Stomach (tissue), 9 donors: Measurements from ENCODE around the gene CFAP100. TPM values are rescaled to one million over a fixed set of nuclear protein-coding genes. Genes with fewer than 3 reads are reported as not detected.

Experiments
- DNase-seq, 2 donors: peaks; one replicate each; pipeline versions ENCODE4 v3.0.0 to v3.0.0-alpha.2; 2013 to 2019
- H3K27ac ChIP-seq, 5 donors: fragments of 200-600 bp in 4 of 5; sonication (generic) in 4 of 5; one replicate each; pipeline ENCODE4 v1.5.1; 2013 to 2019; ENCODE audit warnings: mild to moderate bottlenecking in 1 of 5, moderate library complexity in 1 of 5
- H3K27me3 ChIP-seq, 3 donors: fragments of 200-600 bp; sonication (generic); one replicate each; pipeline ENCODE4 v1.5.1; 2017 to 2019; ENCODE audit warnings: mixed run types in 1 of 3
- H3K36me3 ChIP-seq, 4 donors: fragments of 200-600 bp; sonication (generic); 1 replicate in 3 of 4; 2 replicates in 1 of 4; pipeline ENCODE4 v1.5.1; 2016 to 2019
- H3K4me1 ChIP-seq, 4 donors: fragments of 200-600 bp; sonication (generic); one replicate each; pipeline ENCODE4 v1.5.1; 2016 to 2019
- H3K4me3 ChIP-seq, 4 donors: fragments of 200-600 bp; sonication (generic) in 3 of 4; one replicate each; pipeline ENCODE4 v1.5.1; 2016 to 2019; ENCODE audit warnings: mild to moderate bottlenecking in 1 of 4
- H3K9me3 ChIP-seq, 4 donors: fragments of 200-600 bp; sonication (generic); one replicate each; pipeline ENCODE4 v1.5.1; 2016 to 2019
- CTCF ChIP-seq, 7 experiments: fragments of 450-650 bp in 4 of 7; fragments of 200-600 bp in 3 of 7; sonication (generic) in 3 of 7; IDR thresholded peaks; one replicate each; pipeline ENCODE4 v1.5.1; 2016 to 2019; ENCODE audit warnings: antibody characterized with exemption in 7 of 7, control low read depth in 2 of 7, mild to moderate bottlenecking in 1 of 7
- EP300 ChIP-seq: sonication (generic); formaldehyde crosslinking; IDR thresholded peaks from one replicate; pipeline ENCODE4 v1.6.1; 2017; ENCODE audit warnings: antibody characterized with exemption
- POLR2A ChIP-seq, 4 donors: fragments of 450-650 bp; IDR thresholded peaks; one replicate each; pipeline ENCODE4 v1.6.1; 2016; ENCODE audit warnings: antibody characterized with exemption in 4 of 4, control low read depth in 2 of 4, mild to moderate bottlenecking in 1 of 4, moderate library complexity in 1 of 4
- POLR2AphosphoS5 ChIP-seq, 3 donors: sonication (generic); formaldehyde crosslinking; IDR thresholded peaks; one replicate each; pipeline ENCODE4 v1.6.1; 2016; ENCODE audit warnings: antibody characterized with exemption in 3 of 3
- WGBS, 5 donors: extraction: QIAGEN DNeasy Blood & Tissue Kit in 3 of 5; methylation state at CpG; one replicate each; pipeline versions ENCODE4 v1.1.5 to v1.1.7; 2013 to 2018; 5-methylcytosine and 5-hydroxymethylcytosine counted together
- intact Hi-C: fragments of 100-400 bp; cut with DNase I; formaldehyde crosslinking; loops from one replicate; pipeline ENCODE4 v1.15.1; 2023; ENCODE audit warnings: low total_unique reads
- polyA plus RNA-seq, 3 donors: library from polyadenylated mRNA; stranded (reverse); fragments of 200-250 nt; gene quantifications; one replicate each; pipeline ENCODE4 v1.2.3, GENCODE V29; 2013
- total RNA-seq, 5 donors: library from RNA; depleted of rRNA; stranded (reverse); fragments of >200 nt; gene quantifications; one replicate each; pipeline versions ENCODE4 v1.1.0 to v1.2.3, GENCODE V29; 2014 to 2016
- donor health status: healthy with polysubstance abuse.
- donor health status: Bipolar disorder and iron deficiency.
- donor health status: healthy.

CFAP100 gene
- total and polyA plus RNA-seq, 8 donors: not detected

DNA sequence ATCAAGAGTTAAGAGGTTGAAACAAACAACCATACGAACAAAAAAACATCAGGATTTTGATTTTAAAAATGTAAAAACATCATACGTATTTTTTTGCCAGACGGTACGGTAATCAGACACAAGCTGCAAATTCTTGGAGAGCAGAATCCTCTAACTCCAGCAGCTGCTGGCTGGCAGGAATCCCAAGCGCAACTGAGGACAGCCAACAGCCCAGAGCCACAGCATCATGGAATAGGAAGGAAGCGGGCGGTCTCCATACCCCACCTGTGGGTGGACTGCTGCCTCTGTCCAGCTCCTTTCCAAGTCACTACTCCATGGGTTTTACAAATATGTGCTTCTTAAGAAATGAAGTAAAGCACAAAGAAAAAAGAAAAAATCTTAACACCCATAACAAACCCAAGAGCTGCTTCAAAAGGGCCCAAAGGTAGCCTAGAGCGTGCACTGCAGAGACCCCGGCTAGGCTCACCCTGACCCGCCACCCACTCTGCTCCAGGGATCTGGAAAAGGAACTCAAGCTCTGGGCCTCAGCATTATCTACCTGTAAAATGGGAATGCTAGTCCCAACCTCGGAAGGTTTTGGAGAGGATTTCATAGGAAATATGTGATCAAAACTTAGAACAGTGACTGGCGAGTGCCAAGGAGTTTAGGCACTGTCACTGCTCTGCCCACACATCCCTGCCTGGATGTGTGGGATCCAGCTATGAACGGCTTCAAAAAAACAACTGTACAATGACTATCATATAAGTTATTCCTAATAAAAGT lies 47.6 kb downstream of the CFAP100 start:
- DNase-seq: peak; percentile 25 to 81
- Histone ChIP-seq H3K27ac (no peak overlapping the region), H3K27me3 (no peaks in the 10 kb centered on the region), H3K4me1 (peaks cover 0 to 8% (median under 1%) of the 10 kb centered on the region in 4 donors), H3K4me3 (no peak overlapping the region), H3K36me3 (peaks cover 23 to 59% (median 55%) of the 10 kb centered on the region in 4 donors), H3K9me3 (no peaks in the 10 kb centered on the region)
- intact Hi-C loops: no loop called here
- TF ChIP-seq EP300 (no peak), POLR2A (IDR thresholded peaks at IDR 0.05) (no peak), POLR2AphosphoS5 (IDR thresholded peaks at IDR 0.05) (no peak), CTCF (IDR thresholded peaks at IDR 0.05) (no peak)
- WGBS, 5 donors: 82 to 89% (median 86%) methylated on average over 13 of the region's 13 CpGs

DNA sequence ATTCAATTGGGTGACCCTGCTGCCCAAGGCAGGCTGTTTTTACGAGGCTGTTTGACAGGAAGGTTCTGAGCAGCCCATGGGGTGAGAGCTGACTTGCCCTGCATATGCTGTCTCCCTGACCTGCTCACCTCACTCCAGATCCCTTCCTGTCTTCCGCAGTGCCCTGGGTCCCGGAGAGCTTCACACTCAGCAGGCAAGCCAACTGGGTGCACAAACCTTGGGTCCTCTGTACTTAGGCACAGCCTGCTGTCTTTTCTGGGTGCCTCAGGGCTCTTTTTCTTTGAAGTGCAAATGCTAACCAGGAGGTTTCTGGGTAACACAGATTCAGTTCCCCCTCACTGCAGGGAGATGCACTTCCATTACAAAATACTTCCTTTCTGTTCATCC lies 48.1 kb downstream of the CFAP100 start:
- intact Hi-C loops: no loop called here
- DNase-seq: peak in 1 of 2 donors; percentile 19
- Histone ChIP-seq H3K27ac (no peak overlapping the region), H3K4me3 (no peak overlapping the region), H3K9me3 (no peaks in the 10 kb centered on the region), H3K4me1 (peaks cover 0 to 13% (median 2%) of the 10 kb centered on the region in 4 donors), H3K27me3 (no peaks in the 10 kb centered on the region), H3K36me3 (peaks cover 17 to 59% (median 52%) of the 10 kb centered on the region in 4 donors)
- WGBS, 5 donors: 74 to 97% (median 90%) methylated on average over 3 of the region's 3 CpGs
- no peak for TF ChIP-seq POLR2AphosphoS5 (IDR thresholded peaks at IDR 0.05)
- no peak for TF ChIP-seq EP300
- TF ChIP-seq CTCF (IDR thresholded peaks at IDR 0.05): no peak
- TF ChIP-seq POLR2A (IDR thresholded peaks at IDR 0.05): no peak

GRCh38 chr3:126445506-126445905 lies 50.8 kb downstream of the CFAP100 start:
- no peaks in the 10 kb centered on the region for H3K27me3 ChIP-seq
- no peak overlapping the region for H3K4me3 ChIP-seq
- H3K36me3 ChIP-seq: peaks cover 10 to 60% (median 53%) of the 10 kb centered on the region in 4 donors
- intact Hi-C loops: no loop called here
- no peaks in the 10 kb centered on the region for H3K9me3 ChIP-seq
- 38 to 57% (median 54%) methylated on average over 5 of the region's 5 CpGs for WGBS, 5 donors
- no peak overlapping the region for H3K27ac ChIP-seq
- TF ChIP-seq EP300 (no peak), POLR2A (IDR thresholded peaks at IDR 0.05) (no peak), POLR2AphosphoS5 (IDR thresholded peaks at IDR 0.05) (no peak), CTCF (IDR thresholded peaks at IDR 0.05) (no peak)
- peaks cover 0 to 14% (median 2%) of the 10 kb centered on the region in 4 donors for H3K4me1 ChIP-seq
- no peak for DNase-seq

DNA sequence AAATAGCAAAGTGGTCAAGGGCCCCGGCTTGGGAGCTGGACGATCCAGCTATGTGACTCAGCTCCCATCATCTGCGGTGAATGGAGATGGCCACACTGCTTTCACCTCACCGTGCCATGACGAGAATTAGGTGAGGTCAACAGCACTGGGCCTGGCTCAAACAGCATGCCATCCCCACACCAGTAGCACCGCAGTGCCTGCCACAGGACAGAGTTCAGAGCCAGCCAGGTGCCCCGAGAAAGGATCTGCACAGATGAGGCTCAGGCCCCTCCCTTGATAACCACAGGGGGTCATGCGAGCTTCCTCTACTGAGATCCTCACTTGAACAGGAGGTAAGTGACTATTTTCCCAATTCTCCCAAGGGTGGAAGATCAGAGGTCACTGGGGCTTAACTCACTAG lies 51.6 kb downstream of the CFAP100 start:
- H3K27me3 ChIP-seq: no peaks in the 10 kb centered on the region
- no peak overlapping the region for H3K27ac ChIP-seq
- H3K4me1 ChIP-seq: peaks cover 0 to 14% (median 2%) of the 10 kb centered on the region in 4 donors
- 85 to 91% (median 89%) methylated on average over 8 of the region's 8 CpGs for WGBS, 5 donors
- no peaks in the 10 kb centered on the region for H3K9me3 ChIP-seq
- H3K4me3 ChIP-seq: no peak overlapping the region
- peak in 1 of 2 donors; percentile 22 for DNase-seq
- TF ChIP-seq CTCF (IDR thresholded peaks at IDR 0.05) (no peak), POLR2A (IDR thresholded peaks at IDR 0.05) (no peak), POLR2AphosphoS5 (IDR thresholded peaks at IDR 0.05) (no peak), EP300 (no peak)
- intact Hi-C loops: no loop called here
- peaks cover 18 to 60% (median 53%) of the 10 kb centered on the region in 4 donors for H3K36me3 ChIP-seq
